Body of pancreas (tissue), 2 donors: ENCODE data around the gene SENP7. TPM values are rescaled to one million over a fixed set of nuclear protein-coding genes. Genes with fewer than 3 reads are reported as not detected.

Experiments
- small RNA-seq: library from RNA; depleted of rRNA; stranded (forward); fragments of <200 nt; gene quantifications from one replicate; pipeline ENCODE3, GENCODE V24; 2016
- total RNA-seq, 2 donors: library from RNA; depleted of rRNA; stranded (reverse); fragments of >200 nt; gene quantifications; one replicate each; pipeline ENCODE4 v1.1.0, GENCODE V29; 2016

The SENP7 gene
- total RNA-seq, 2 donors from 2014 or later = 23.1 to 23.4 TPM

Small RNA genes lying within 50 kb of the gene (small RNA-seq; reads per million reads assigned to genes)
- gene RF00019 = not detected

Other genes with a start within 250 kb of the SENP7 start
- under 1 TPM; 0.26 to 0.33 TPM for gene IMPG2, start 192.6 kb downstream of the SENP7 start, total RNA-seq
- 1 to 10 TPM; 3.3 to 9.9 TPM for gene TRMT10C, start 48.7 kb upstream of the SENP7 start, total RNA-seq
- 10 to 100 TPM; 48.5 to 76.3 TPM for gene PCNP, start 61.0 kb upstream of the SENP7 start, total RNA-seq
- 10 to 100 TPM; 11.5 to 20.5 TPM for gene ZBTB11, start 163.9 kb upstream of the SENP7 start, total RNA-seq
- 100 to 1,000 TPM; 616 to 646 TPM for gene RPL24, start 173.5 kb upstream of the SENP7 start, total RNA-seq
- 1 to 10 TPM; 3.3 to 3.4 TPM for gene CEP97, start 211.4 kb upstream of the SENP7 start, total RNA-seq